Measurements from ENCODE around the gene RALGPS2. TPM values are rescaled to one million over a fixed set of nuclear protein-coding genes. Genes with fewer than 3 reads are reported as not detected.
"Not testable (repeated sequence)": the region's sequence is repeated elsewhere in the genome, so short reads cannot be mapped to it uniquely, and the experiment has no call there.

RALGPS2 gene
- total RNA-seq, 2 donors from 2014 or later, result 2.8 to 3.4 TPM

- Mint-ChIP-seq H3K27ac (peak overlapping the region in 1 of 2 donors; percentile 38), H3K36me3 (no peaks in the 10 kb centered on the region)
Observed at GRCh38 chr1:178806665-178807300, 81.7 kb downstream of the RALGPS2 start.

GRCh38 chr1:178808529-178808928 is 83.5 kb downstream of the RALGPS2 start:
- DNase-seq (ENCODE audit: low spot score in 2 of 2) (no peak), ATAC-seq (no peak)
- H3K27ac Mint-ChIP-seq, result no peak overlapping the region
- H3K9me3 Mint-ChIP-seq, result no peaks in the 10 kb centered on the region
- no peaks in the 10 kb centered on the region for H3K36me3 Mint-ChIP-seq

More at GRCh38 chr1:178806665-178807300, 81.7 kb downstream of the RALGPS2 start:
- DNase-seq (ENCODE audit: low spot score in 2 of 2) (no peak), ATAC-seq (no peak)
- no peaks in the 10 kb centered on the region for H3K9me3 Mint-ChIP-seq

GRCh38 chr1:178810585-178810984 is 85.5 kb downstream of the RALGPS2 start:
- DNase-seq (ENCODE audit: low spot score in 2 of 2), result no peak
- H3K9me3 Mint-ChIP-seq, result no peaks in the 10 kb centered on the region
- ATAC-seq, result no peak
- no peaks in the 10 kb centered on the region for H3K36me3 Mint-ChIP-seq
- H3K27ac Mint-ChIP-seq, result no peak overlapping the region

DNA sequence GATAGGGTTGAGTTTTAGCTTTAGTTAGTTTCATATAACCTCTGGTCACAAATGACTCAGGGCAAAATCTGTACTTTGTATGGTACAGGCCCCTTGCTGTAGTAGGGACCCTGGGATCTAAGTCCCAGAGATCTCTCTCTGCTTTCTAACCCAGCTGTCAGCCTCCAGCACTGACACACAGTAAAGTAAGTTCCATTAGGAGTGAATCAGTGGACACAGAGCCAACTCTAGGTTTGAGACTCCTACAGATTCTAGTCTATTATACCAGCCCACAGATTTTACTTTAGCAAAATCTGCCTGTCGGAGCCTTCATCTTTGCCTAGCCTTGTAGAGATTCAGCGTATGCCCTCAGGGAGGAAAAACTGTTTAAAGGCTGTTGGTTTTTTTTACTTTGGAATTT is 93.4 kb downstream of the RALGPS2 start:
- no peak for DNase-seq (ENCODE audit: low spot score in 2 of 2)
- Mint-ChIP-seq H3K27ac (no peak overlapping the region), H3K9me3 (peaks cover 1 to 2% of the 10 kb centered on the region in 2 donors), H3K36me3 (peaks cover 2 to 3% of the 10 kb centered on the region in 2 donors)
- ATAC-seq, result no peak

GRCh38 chr1:178819123-178819522 is 94.1 kb downstream of the RALGPS2 start:
- DNase-seq (ENCODE audit: low spot score in 2 of 2) (no peak), ATAC-seq (no peak)
- no peak overlapping the region for H3K27ac Mint-ChIP-seq
- peaks cover 4 to 8% of the 10 kb centered on the region in 2 donors for H3K9me3 Mint-ChIP-seq
- H3K36me3 Mint-ChIP-seq, result peaks cover 9 to 10% of the 10 kb centered on the region in 2 donors

DNA sequence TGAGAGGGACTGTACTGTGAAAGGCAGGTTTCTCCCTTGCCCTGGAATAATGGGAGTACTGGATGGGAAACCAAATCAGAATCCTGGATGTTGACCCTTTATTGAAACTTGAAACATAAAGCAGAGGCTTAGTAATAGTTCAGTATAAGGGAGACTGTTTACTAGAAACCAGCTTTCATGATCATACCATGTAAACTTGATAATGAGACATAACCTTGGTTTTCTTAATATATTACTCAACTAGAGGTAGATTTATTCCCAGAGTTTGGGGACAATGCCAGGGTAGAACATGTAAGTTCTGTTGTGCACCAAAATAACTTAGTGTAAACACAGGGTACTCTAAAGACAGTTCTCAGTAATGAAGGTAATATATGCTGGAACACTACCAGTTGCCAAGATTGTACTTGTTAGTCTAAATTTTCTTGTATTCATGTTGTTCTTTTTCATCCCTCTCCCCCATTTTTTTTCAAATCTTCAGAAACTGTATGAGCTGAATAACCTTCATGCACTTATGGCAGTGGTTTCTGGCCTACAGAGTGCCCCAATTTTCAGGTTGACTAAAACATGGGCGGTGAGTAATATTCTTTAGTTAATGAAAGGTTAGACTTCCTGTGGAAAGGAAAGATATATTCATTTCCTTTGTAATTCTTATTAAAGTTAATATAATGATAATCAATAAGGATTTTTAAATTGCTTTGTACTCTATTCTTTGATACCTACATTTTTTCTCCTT is 96.3 kb downstream of the RALGPS2 start:
- peaks cover 11% of the 10 kb centered on the region in 2 donors for H3K36me3 Mint-ChIP-seq
- ATAC-seq, result peak in 1 of 2 donors; percentile 84
- no peak for DNase-seq (ENCODE audit: low spot score in 2 of 2)
- peak overlapping the region; percentile 6 to 66 for H3K27ac Mint-ChIP-seq
- peaks cover 9 to 10% of the 10 kb centered on the region in 2 donors for H3K9me3 Mint-ChIP-seq

- ATAC-seq, result peak; percentile 20 to 65
- H3K9me3 Mint-ChIP-seq, result peaks cover 9 to 10% of the 10 kb centered on the region in 2 donors
- no peak overlapping the region for H3K27ac Mint-ChIP-seq
- DNase-seq (ENCODE audit: low spot score in 2 of 2), result no peak
- peaks cover 11% of the 10 kb centered on the region in 2 donors for H3K36me3 Mint-ChIP-seq
Observed at GRCh38 chr1:178825167-178825566, 100.1 kb downstream of the RALGPS2 start.

GRCh38 chr1:178844436-178844835 is 119.4 kb downstream of the RALGPS2 start:
- DNase-seq (ENCODE audit: low spot score in 2 of 2) (no peak), ATAC-seq (no peak)
- H3K27ac Mint-ChIP-seq, result no peak overlapping the region
- peaks cover 4 to 5% of the 10 kb centered on the region in 2 donors for H3K9me3 Mint-ChIP-seq
- no peaks in the 10 kb centered on the region for H3K36me3 Mint-ChIP-seq

DNA sequence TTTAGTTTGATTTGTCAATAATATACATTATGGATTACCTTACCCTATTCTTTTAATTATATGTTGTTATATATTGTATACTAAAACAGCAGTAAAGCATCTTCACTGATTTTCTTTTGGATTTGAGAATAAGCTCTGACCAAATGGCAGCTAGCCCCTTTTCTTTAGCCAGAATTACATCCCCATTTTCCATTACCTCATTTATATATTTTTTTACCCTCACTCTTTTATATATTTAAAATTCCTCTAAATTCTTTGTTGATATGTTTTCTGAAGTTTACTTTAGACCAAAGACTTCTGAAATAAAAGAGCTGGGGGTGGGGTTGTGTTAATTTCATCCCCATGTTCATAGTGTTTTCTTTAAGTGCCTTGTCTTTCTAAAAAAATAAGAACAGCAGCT is 121.3 kb downstream of the RALGPS2 start:
- ATAC-seq (no peak), DNase-seq (ENCODE audit: low spot score in 2 of 2) (no peak)
- Mint-ChIP-seq H3K36me3 (no peaks in the 10 kb centered on the region), H3K9me3 (no peaks in the 10 kb centered on the region), H3K27ac (no peak overlapping the region)

DNA sequence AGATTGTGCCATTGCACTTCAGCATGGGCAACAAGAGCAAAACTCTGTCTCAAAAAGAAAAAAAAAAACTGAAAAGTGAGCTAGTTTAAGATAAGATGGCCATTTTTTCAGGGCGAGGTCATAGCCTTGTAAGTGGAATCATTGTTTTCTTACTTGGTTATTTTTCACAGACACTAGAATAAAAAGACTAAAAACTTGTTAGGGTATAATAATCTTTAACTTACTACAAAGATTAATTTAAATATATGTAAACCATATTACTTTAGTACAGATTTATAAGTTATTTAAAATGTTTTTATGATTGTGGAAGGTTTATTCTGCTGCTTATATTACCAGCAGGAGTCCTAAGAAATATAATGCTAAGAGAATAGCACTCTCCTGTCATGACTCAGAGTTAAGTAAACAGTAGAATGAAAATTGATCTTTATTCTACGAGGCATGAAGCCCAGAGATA is 122.4 kb downstream of the RALGPS2 start:
- Mint-ChIP-seq H3K9me3 (no peaks in the 10 kb centered on the region), H3K36me3 (no peaks in the 10 kb centered on the region), H3K27ac (no peak overlapping the region)
- DNase-seq (ENCODE audit: low spot score in 2 of 2), result no peak
- ATAC-seq, result no peak

DNA sequence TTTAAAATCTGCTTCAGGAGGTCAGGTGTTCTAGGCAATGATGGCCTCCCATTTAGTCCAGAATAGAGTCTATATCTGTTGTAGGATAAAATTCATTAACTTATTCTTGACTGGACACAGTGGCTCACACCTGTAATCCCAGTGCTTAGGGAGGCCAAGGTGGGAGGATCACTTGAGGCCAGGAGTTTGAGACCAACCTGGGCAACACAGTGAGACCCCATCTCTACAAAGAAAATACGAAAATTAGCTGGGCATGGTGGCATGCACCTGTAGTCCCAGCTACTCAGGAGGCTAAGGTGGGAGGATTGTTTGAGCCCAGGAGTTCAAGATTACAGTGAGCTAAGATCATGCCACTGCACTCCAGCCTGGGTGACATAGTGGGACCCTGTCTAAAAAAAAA is 122.9 kb downstream of the RALGPS2 start:
- not testable (repeated sequence) for H3K9me3 Mint-ChIP-seq; DNase-seq (ENCODE audit: low spot score in 2 of 2); H3K27ac Mint-ChIP-seq; H3K36me3 Mint-ChIP-seq; ATAC-seq

- Mint-ChIP-seq H3K36me3 (no peaks in the 10 kb centered on the region), H3K9me3 (no peaks in the 10 kb centered on the region), H3K27ac (no peak overlapping the region)
- ATAC-seq (no peak), DNase-seq (ENCODE audit: low spot score in 2 of 2) (no peak)
Observed at GRCh38 chr1:178849918-178850317, 124.9 kb downstream of the RALGPS2 start.

DNA sequence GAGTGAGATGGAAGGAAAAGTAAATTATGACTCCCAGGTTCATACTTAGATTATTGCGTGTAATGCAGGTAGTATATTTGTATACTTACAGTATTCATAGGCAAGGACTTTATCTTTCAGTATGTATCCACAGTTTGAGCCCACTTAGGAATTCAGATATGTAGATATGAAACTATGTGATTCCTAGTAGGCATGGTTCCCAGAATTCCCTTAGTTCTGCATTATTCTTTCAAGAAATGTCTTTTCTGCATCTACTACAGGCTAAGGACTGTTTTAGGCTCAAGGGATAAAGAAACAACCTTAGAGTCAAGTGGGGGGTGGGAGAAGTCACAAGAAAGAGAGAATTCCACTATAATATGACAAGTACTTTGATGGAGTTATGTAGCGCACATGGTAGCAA is 132.1 kb downstream of the RALGPS2 start:
- H3K9me3 Mint-ChIP-seq, result no peaks in the 10 kb centered on the region
- ATAC-seq, result no peak

GRCh38 chr1:178862416-178862815 is 137.4 kb downstream of the RALGPS2 start:
- Mint-ChIP-seq H3K27ac (no peak overlapping the region), H3K9me3 (no peaks in the 10 kb centered on the region), H3K36me3 (no peaks in the 10 kb centered on the region)
- ATAC-seq, result no peak
- DNase-seq (ENCODE audit: low spot score in 2 of 2), result no peak

More for the DNA sequence above, 132.1 kb downstream of the RALGPS2 start:
- no peak for DNase-seq (ENCODE audit: low spot score in 2 of 2)
- Mint-ChIP-seq H3K27ac (no peak overlapping the region), H3K36me3 (no peaks in the 10 kb centered on the region)

DNA sequence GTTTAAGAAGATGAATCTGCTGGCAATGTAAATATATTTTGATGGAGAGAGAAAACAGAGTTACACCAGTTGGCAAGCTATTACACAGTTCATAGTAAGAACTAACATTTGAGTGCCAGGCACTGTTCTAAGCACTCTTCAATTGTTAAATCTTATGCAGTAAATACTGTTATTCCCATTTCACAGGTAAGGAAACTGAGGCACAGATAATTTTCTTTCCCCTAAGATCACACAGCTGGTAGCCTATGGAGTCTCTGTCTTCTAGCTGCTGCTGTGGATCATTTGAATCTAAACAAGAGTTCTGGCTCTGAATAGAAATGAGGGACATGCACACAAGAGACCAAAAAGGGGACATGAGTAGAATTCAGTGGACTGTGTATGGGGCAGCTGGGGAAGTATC is 137.8 kb downstream of the RALGPS2 start:
- Mint-ChIP-seq H3K27ac (no peak overlapping the region), H3K9me3 (no peaks in the 10 kb centered on the region), H3K36me3 (no peaks in the 10 kb centered on the region)
- DNase-seq (ENCODE audit: low spot score in 2 of 2), result no peak
- no peak for ATAC-seq

DNA sequence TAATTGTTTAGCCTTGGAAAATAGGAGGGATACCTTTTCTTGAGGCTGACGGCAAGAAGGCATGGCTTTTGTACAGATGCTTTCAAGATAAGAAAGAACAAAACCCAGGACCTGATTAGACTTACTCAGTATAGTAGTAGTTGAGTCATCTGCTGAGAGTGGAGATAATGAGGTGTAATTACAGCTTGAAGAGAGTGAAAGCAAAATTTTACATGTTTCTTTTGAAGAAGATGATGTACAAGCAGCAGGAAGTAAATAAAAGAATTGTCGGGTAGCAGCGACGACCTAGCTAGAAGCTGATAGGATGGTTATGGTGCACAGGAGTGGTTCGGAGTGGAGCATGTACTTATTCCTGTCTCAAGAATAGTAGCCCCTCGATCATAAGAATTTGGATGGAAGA is 139.3 kb downstream of the RALGPS2 start:
- DNase-seq (ENCODE audit: low spot score in 2 of 2) (no peak), ATAC-seq (peak; percentile 43 to 99)
- no peaks in the 10 kb centered on the region for H3K36me3 Mint-ChIP-seq
- no peaks in the 10 kb centered on the region for H3K9me3 Mint-ChIP-seq
- peak overlapping the region in 1 of 2 donors; percentile 53 for H3K27ac Mint-ChIP-seq

GRCh38 chr1:178867670-178868069 is 142.6 kb downstream of the RALGPS2 start:
- Mint-ChIP-seq H3K9me3 (no peaks in the 10 kb centered on the region), H3K36me3 (no peaks in the 10 kb centered on the region), H3K27ac (peak overlapping the region in 1 of 2 donors; percentile 65)
- ATAC-seq (no peak), DNase-seq (ENCODE audit: low spot score in 2 of 2) (no peak)

GRCh38 chr1:178868706-178869105 is 143.7 kb downstream of the RALGPS2 start:
- DNase-seq (ENCODE audit: low spot score in 2 of 2), result no peak
- H3K9me3 Mint-ChIP-seq, result no peaks in the 10 kb centered on the region
- no peak overlapping the region for H3K27ac Mint-ChIP-seq
- ATAC-seq, result no peak
- no peaks in the 10 kb centered on the region for H3K36me3 Mint-ChIP-seq
